Upper lobe of left lung (tissue), 4 donors: ENCODE results near the gene KIR2DL3.

ENCODE experiments used
- CTCF ChIP-seq, 6 experiments: fragments of 450-650 bp in 4 of 6; fragments of 200-600 bp in 2 of 6; sonication (generic) in 2 of 6; IDR thresholded peaks; one replicate each; pipeline ENCODE4 v1.5.1; 2016 to 2019; ENCODE audit warnings: antibody characterized with exemption in 6 of 6
- EP300 ChIP-seq, 4 donors: sonication (generic); formaldehyde crosslinking; IDR thresholded peaks; one replicate each; pipeline ENCODE4 v1.5.1; 2017; ENCODE audit warnings: antibody characterized with exemption in 4 of 4, control low read depth in 2 of 4
- POLR2A ChIP-seq, 4 donors: fragments of 450-650 bp; IDR thresholded peaks; one replicate each; pipeline ENCODE4 v1.5.1; 2016 to 2017; ENCODE audit warnings: antibody characterized with exemption in 4 of 4, mild to moderate bottlenecking in 2 of 4

- TF ChIP-seq CTCF (IDR thresholded peaks at IDR 0.05) (no peak), POLR2A (IDR thresholded peaks at IDR 0.05) (no peak), EP300 (IDR thresholded peaks at IDR 0.05) (no peak)
Measured at GRCh38 chr19:54792814-54793213, 54.5 kb downstream of the KIR2DL3 start.
